WTC11 (cell line): Measurements from ENCODE around the gene KRTAP21-1.

Experiments
- CBFB ChIP-seq: sonication (generic); formaldehyde crosslinking; IDR thresholded peaks from 2 replicates; pipeline ENCODE4 v1.8.1; 2022; ENCODE audit warnings: mild to moderate bottlenecking, low read depth, missing genetic modification reagents
- ESRRA ChIP-seq: sonication (generic); formaldehyde crosslinking; IDR thresholded peaks from 2 replicates; pipeline ENCODE4 v1.8.1; 2022; ENCODE audit warnings: mild to moderate bottlenecking, missing genetic modification reagents, borderline replicate concordance
- KAT7 ChIP-seq: sonication (generic); formaldehyde crosslinking; IDR thresholded peaks from 2 replicates; pipeline ENCODE4 v1.8.1; 2023; ENCODE audit warnings: missing genetic modification reagents, mild to moderate bottlenecking, borderline replicate concordance
- SP1 ChIP-seq: sonication (generic); formaldehyde crosslinking; conservative IDR thresholded peaks from 2 replicates; pipeline ENCODE4 v1.8.1; 2022; ENCODE audit warnings: missing genetic modification reagents
- USF1 ChIP-seq: sonication (generic); formaldehyde crosslinking; IDR thresholded peaks from 2 replicates; pipeline ENCODE4 v1.8.0; 2022; ENCODE audit warnings: mild to moderate bottlenecking, missing genetic modification reagents
- TF ChIP-seq, protein P1 (sequence below): sonication (generic); formaldehyde crosslinking; IDR thresholded peaks from 2 replicates; pipeline ENCODE4 v1.8.1; 2023; ENCODE audit warnings: mild to moderate bottlenecking, missing genetic modification reagents, moderate library complexity
- TF ChIP-seq, protein P2 (sequence below): fragments of 200-600 bp; IDR thresholded peaks from 2 replicates; pipeline ENCODE4 v1.8.0; 2022; ENCODE audit warnings: antibody characterized with exemption
- TF ChIP-seq, protein P3 (sequence below): sonication (generic); formaldehyde crosslinking; IDR thresholded peaks from 2 replicates; pipeline ENCODE4 v1.8.1; 2023; ENCODE audit warnings: mild to moderate bottlenecking, missing genetic modification reagents, moderate library complexity

GRCh38 chr21:30717105-30717504 lies 38.1 kb downstream of the KRTAP21-1 start:
- TF ChIP-seq, protein P1, sequence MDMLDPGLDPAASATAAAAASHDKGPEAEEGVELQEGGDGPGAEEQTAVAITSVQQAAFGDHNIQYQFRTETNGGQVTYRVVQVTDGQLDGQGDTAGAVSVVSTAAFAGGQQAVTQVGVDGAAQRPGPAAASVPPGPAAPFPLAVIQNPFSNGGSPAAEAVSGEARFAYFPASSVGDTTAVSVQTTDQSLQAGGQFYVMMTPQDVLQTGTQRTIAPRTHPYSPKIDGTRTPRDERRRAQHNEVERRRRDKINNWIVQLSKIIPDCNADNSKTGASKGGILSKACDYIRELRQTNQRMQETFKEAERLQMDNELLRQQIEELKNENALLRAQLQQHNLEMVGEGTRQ: no peak
- no peak for TF ChIP-seq ESRRA (CRISPR knock-in tag)
- TF ChIP-seq, protein P2, sequence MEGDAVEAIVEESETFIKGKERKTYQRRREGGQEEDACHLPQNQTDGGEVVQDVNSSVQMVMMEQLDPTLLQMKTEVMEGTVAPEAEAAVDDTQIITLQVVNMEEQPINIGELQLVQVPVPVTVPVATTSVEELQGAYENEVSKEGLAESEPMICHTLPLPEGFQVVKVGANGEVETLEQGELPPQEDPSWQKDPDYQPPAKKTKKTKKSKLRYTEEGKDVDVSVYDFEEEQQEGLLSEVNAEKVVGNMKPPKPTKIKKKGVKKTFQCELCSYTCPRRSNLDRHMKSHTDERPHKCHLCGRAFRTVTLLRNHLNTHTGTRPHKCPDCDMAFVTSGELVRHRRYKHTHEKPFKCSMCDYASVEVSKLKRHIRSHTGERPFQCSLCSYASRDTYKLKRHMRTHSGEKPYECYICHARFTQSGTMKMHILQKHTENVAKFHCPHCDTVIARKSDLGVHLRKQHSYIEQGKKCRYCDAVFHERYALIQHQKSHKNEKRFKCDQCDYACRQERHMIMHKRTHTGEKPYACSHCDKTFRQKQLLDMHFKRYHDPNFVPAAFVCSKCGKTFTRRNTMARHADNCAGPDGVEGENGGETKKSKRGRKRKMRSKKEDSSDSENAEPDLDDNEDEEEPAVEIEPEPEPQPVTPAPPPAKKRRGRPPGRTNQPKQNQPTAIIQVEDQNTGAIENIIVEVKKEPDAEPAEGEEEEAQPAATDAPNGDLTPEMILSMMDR: no peak
- no peak for TF ChIP-seq CBFB (CRISPR knock-in tag)
- TF ChIP-seq USF1: no peak
- TF ChIP-seq KAT7 (CRISPR knock-in tag): no peak
- no peak for TF ChIP-seq SP1 (CRISPR knock-in tag)
- TF ChIP-seq, protein P3, sequence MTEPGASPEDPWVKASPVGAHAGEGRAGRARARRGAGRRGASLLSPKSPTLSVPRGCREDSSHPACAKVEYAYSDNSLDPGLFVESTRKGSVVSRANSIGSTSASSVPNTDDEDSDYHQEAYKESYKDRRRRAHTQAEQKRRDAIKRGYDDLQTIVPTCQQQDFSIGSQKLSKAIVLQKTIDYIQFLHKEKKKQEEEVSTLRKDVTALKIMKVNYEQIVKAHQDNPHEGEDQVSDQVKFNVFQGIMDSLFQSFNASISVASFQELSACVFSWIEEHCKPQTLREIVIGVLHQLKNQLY (CRISPR knock-in tag): no peak
